Stimulated activated CD4-positive, alpha-beta T cell treated with anti-CD3 and anti-CD28 coated beads, Interleukin-1b, Interleukin-23, amount 100 ng/mL, for 24 hours (primary cell): ENCODE results near the gene CDK11A.
"Not testable (repeated sequence)": the region's sequence is repeated elsewhere in the genome, so short reads cannot be mapped to it uniquely, and the experiment has no call there.

Experiments used
- DNase-seq, 4 experiments: peaks; one replicate each; pipeline ENCODE4 v3.0.0-alpha.2; 2020; ENCODE audit warnings: low read depth in 4 of 4, low spot score in 1 of 4

CDK11A gene

GRCh38 chr1:1726088-1726487 lies 1.9 kb upstream of the CDK11A start:
- DNase-seq: not testable (repeated sequence)

GRCh38 chr1:1721201-1721600 lies 3.0 kb downstream of the CDK11A start:
- DNase-seq: no peak

- not testable (repeated sequence) for DNase-seq
Observed at GRCh38 chr1:1715109-1715883, 8.9 kb downstream of the CDK11A start.

GRCh38 chr1:1707897-1708296 lies 16.3 kb downstream of the CDK11A start:
- not testable (repeated sequence) for DNase-seq

GRCh38 chr1:1707241-1707640 lies 16.9 kb downstream of the CDK11A start:
- DNase-seq: not testable (repeated sequence)

- DNase-seq: not testable (repeated sequence)
Observed at GRCh38 chr1:1705623-1706022, 18.5 kb downstream of the CDK11A start.

- DNase-seq: not testable (repeated sequence)
Observed at GRCh38 chr1:1704284-1704957, 19.7 kb downstream of the CDK11A start.

GRCh38 chr1:1703796-1704195 lies 20.4 kb downstream of the CDK11A start:
- no peak for DNase-seq

GRCh38 chr1:1702506-1702905 lies 21.7 kb downstream of the CDK11A start:
- DNase-seq: not testable (repeated sequence)

- not testable (repeated sequence) for DNase-seq
Observed at GRCh38 chr1:1700557-1700956, 23.6 kb downstream of the CDK11A start.

GRCh38 chr1:1700067-1700466 lies 24.1 kb downstream of the CDK11A start:
- not testable (repeated sequence) for DNase-seq

- not testable (repeated sequence) for DNase-seq
Observed at GRCh38 chr1:1699061-1699460, 25.1 kb downstream of the CDK11A start.

- DNase-seq: not testable (repeated sequence)
Observed at GRCh38 chr1:1697358-1698183, 26.6 kb downstream of the CDK11A start.

- not testable (repeated sequence) for DNase-seq
Observed at GRCh38 chr1:1696431-1697357, 27.5 kb downstream of the CDK11A start.

- DNase-seq: peak in 3 of 4 experiments; percentile 89 to 90 (median 89)
Observed at GRCh38 chr1:1692714-1693647, 31.2 kb downstream of the CDK11A start, which contains the start of gene SLC35E2B. Gene SLC35E2B (minus strand): TSS chr1:1692795. CDS start chr1:1676699, 16,096 bp downstream.

- peak in 3 of 4 experiments; percentile 50 to 69 (median 66) for DNase-seq
Observed at GRCh38 chr1:1692324-1692713, 31.8 kb downstream of the CDK11A start.

- not testable (repeated sequence) for DNase-seq
Observed at GRCh38 chr1:1691443-1691842, 32.7 kb downstream of the CDK11A start.

- DNase-seq: not testable (repeated sequence)
Observed at GRCh38 chr1:1689526-1689925, 34.6 kb downstream of the CDK11A start.

- DNase-seq: no peak
Observed at GRCh38 chr1:1687846-1688245, 36.3 kb downstream of the CDK11A start.
